Upper lobe of left lung (tissue), 6 donors: ENCODE measurements around the gene DNAJB12. TPM values are rescaled to one million over a fixed set of nuclear protein-coding genes. Genes with fewer than 3 reads are reported as not detected.
A peak's percentile ranks its signal among the peaks of the same experiment; 100 is the strongest.
"Not testable (repeated sequence)": the region's sequence is repeated elsewhere in the genome, so short reads cannot be mapped to it uniquely, and the experiment has no call there.

Source experiments
- ATAC-seq, 2 donors: fragments of 200-7000 bp; cut with Tn5 transposase; one replicate each; pipeline ENCODE4 v1.9.1; 2022; ENCODE audit warnings: mild to moderate bottlenecking in 2 of 2, moderate library complexity in 2 of 2; ENCODE audit not compliant: low FRiP score in 2 of 2
- DNase-seq, 2 donors: peaks; one replicate each; pipeline ENCODE4 v3.0.0-alpha.2; 2019 to 2020
- H3K27ac ChIP-seq, 4 donors: fragments of 200-600 bp; sonication (generic); one replicate each; pipeline ENCODE4 v1.5.1; 2016 to 2019
- H3K27me3 ChIP-seq, 4 donors: fragments of 200-600 bp; sonication (generic); one replicate each; pipeline ENCODE4 v1.5.1; 2017 to 2019
- H3K36me3 ChIP-seq, 4 donors: fragments of 200-600 bp; sonication (generic); one replicate each; pipeline ENCODE4 v1.5.1; 2016 to 2019
- H3K4me1 ChIP-seq, 4 donors: fragments of 200-600 bp; sonication (generic); one replicate each; pipeline ENCODE4 v1.5.1; 2018 to 2019
- H3K4me3 ChIP-seq, 4 donors: fragments of 200-600 bp; sonication (generic); one replicate each; pipeline ENCODE4 v1.5.1; 2017 to 2019; ENCODE audit warnings: mild to moderate bottlenecking in 2 of 4, moderate library complexity in 1 of 4
- H3K9me3 ChIP-seq, 4 donors: fragments of 200-600 bp; sonication (generic); one replicate each; pipeline ENCODE4 v1.5.1; 2018 to 2019
- EP300 ChIP-seq, 4 donors: sonication (generic); formaldehyde crosslinking; IDR thresholded peaks; one replicate each; pipeline ENCODE4 v1.5.1; 2017; ENCODE audit warnings: antibody characterized with exemption in 4 of 4, control low read depth in 2 of 4
- POLR2A ChIP-seq, 4 donors: fragments of 450-650 bp; IDR thresholded peaks; one replicate each; pipeline ENCODE4 v1.5.1; 2016 to 2017; ENCODE audit warnings: antibody characterized with exemption in 4 of 4, mild to moderate bottlenecking in 2 of 4
- POLR2AphosphoS5 ChIP-seq, 2 donors: sonication (generic); formaldehyde crosslinking; IDR thresholded peaks; one replicate each; pipeline ENCODE4 v1.5.1; 2017; ENCODE audit warnings: antibody characterized with exemption in 2 of 2
- WGBS, 2 donors: methylation state at CpG; one replicate each; pipeline ENCODE4 v1.1.5; 2017 to 2018; 5-methylcytosine and 5-hydroxymethylcytosine counted together
- total RNA-seq, 6 donors: library from RNA; depleted of rRNA in 4 of 6; stranded (reverse); fragments of >200 nt in 4 of 6; gene quantifications; one replicate each; pipeline versions ENCODE4 v1.1.0 to v1.2.1, GENCODE V29; 2016 to 2021
- TF ChIP-seq, protein P1 (sequence below), 6 experiments: fragments of 450-650 bp in 4 of 6; fragments of 200-600 bp in 2 of 6; sonication (generic) in 2 of 6; IDR thresholded peaks; one replicate each; pipeline ENCODE4 v1.5.1; 2016 to 2019; ENCODE audit warnings: antibody characterized with exemption in 6 of 6
- donor health status: DM: no; HTN: no; CAD: no; lungs with moderate emphysema.
- donor health status: DM: no; HTN: yes; CAD: no; lungs with severe emphysema.

The DNAJB12 gene
- total RNA-seq, 6 donors from 2014 or later, result 24.4 to 81.7 (median 49.2) TPM

DNA sequence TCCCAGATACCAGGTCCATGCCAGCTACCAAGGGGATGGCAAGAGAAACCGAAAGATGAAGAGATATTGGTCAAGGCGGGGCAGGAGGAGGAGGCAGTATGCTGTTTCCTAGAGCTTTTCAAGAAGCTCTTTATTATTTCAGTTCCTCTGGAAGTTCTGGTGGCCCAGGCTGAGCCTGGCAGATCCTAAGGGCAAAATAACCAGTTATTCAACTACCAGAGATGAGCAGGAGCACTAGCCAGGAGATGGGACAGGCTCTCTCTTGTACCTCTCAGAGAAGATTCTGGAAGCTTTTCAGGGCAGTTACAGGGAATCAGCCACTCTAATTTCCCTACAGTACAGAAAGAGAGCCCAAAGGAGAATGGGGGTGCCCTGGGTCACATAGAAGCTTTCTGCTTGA, 5.3 kb downstream of the DNAJB12 start:
- TF ChIP-seq, protein P1, sequence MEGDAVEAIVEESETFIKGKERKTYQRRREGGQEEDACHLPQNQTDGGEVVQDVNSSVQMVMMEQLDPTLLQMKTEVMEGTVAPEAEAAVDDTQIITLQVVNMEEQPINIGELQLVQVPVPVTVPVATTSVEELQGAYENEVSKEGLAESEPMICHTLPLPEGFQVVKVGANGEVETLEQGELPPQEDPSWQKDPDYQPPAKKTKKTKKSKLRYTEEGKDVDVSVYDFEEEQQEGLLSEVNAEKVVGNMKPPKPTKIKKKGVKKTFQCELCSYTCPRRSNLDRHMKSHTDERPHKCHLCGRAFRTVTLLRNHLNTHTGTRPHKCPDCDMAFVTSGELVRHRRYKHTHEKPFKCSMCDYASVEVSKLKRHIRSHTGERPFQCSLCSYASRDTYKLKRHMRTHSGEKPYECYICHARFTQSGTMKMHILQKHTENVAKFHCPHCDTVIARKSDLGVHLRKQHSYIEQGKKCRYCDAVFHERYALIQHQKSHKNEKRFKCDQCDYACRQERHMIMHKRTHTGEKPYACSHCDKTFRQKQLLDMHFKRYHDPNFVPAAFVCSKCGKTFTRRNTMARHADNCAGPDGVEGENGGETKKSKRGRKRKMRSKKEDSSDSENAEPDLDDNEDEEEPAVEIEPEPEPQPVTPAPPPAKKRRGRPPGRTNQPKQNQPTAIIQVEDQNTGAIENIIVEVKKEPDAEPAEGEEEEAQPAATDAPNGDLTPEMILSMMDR (IDR thresholded peaks at IDR 0.05), result no peak
- TF ChIP-seq EP300 (IDR thresholded peaks at IDR 0.05) (no peak), POLR2A (IDR thresholded peaks at IDR 0.05) (no peak), POLR2AphosphoS5 (IDR thresholded peaks at IDR 0.05) (no peak)
- H3K27ac ChIP-seq, result no peak overlapping the region
- WGBS, 2 donors, result 85 to 88% methylated on average over 2 of the region's 2 CpGs
- H3K27me3 ChIP-seq, result no peaks in the 10 kb centered on the region
- peaks cover 13 to 33% (median 16%) of the 10 kb centered on the region in 4 donors for H3K4me1 ChIP-seq
- peaks cover 0 to 40% (median 37%) of the 10 kb centered on the region in 4 donors for H3K36me3 ChIP-seq
- no peaks in the 10 kb centered on the region for H3K9me3 ChIP-seq
- no peak overlapping the region for H3K4me3 ChIP-seq
- no peak for ATAC-seq
- no peak for DNase-seq

DNA sequence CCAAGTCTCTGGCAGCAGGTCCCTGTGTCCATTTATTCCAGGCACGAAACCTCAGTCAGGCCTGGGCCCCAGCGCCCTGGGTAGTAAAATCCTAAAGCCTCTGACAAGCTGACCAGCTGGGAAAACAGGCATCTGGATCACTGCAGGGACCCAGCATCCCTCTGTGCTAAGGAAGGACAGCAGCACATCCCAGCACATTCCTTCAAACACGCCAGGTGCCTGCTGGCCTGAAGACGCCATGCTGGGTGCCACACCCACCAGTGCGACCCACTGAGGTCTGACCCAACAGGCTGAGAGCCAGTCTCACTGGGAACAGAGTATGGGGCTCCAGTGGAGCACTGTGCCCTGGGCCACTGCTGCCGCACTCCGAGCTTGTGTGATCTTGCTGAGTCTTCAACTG, 6.4 kb downstream of the DNAJB12 start:
- no peak for ATAC-seq
- H3K27me3 ChIP-seq, result no peaks in the 10 kb centered on the region
- H3K4me3 ChIP-seq, result no peak overlapping the region
- no peaks in the 10 kb centered on the region for H3K9me3 ChIP-seq
- H3K27ac ChIP-seq, result no peak overlapping the region
- TF ChIP-seq EP300 (IDR thresholded peaks at IDR 0.05) (no peak), POLR2AphosphoS5 (IDR thresholded peaks at IDR 0.05) (no peak), POLR2A (IDR thresholded peaks at IDR 0.05) (no peak)
- TF ChIP-seq, protein P1 (IDR thresholded peaks at IDR 0.05), result no peak
- DNase-seq, result no peak
- H3K4me1 ChIP-seq, result peaks cover 7 to 26% (median 12%) of the 10 kb centered on the region in 4 donors
- H3K36me3 ChIP-seq, result peaks cover 0 to 52% (median 49%) of the 10 kb centered on the region in 4 donors
- 86 to 95% methylated on average over 2 to 7 of the region's 7 CpGs for WGBS, 2 donors

DNA sequence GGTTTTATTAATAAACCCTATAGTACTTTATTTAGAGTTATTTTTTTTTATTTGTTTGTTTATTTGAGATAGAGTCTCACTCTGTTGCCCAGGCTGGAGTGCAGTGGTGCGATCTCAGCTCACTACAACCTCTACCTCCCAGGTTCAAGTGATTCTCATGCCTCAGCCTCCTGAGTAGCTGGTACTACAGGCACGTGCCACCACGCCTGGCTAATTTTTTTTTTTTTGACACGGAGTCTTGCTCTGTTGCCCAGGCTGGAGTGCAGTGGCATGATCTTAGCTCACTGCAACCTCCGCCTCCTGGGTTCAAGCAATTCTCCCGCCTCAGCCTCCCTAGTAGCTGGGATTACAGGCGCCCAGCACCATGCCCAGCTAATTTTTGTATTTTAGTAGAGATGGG, 8.6 kb downstream of the DNAJB12 start:
- not testable (repeated sequence) for H3K9me3 ChIP-seq, H3K27me3 ChIP-seq, DNase-seq, H3K27ac ChIP-seq, H3K4me3 ChIP-seq, ATAC-seq
- Histone ChIP-seq H3K36me3 (peaks cover 0 to 68% (median 58%) of the 10 kb centered on the region in 4 donors), H3K4me1 (peaks cover 0 to 11% (median 5%) of the 10 kb centered on the region in 4 donors)
- WGBS, 2 donors, result 87 to 92% methylated on average over 7 of the region's 7 CpGs

DNA sequence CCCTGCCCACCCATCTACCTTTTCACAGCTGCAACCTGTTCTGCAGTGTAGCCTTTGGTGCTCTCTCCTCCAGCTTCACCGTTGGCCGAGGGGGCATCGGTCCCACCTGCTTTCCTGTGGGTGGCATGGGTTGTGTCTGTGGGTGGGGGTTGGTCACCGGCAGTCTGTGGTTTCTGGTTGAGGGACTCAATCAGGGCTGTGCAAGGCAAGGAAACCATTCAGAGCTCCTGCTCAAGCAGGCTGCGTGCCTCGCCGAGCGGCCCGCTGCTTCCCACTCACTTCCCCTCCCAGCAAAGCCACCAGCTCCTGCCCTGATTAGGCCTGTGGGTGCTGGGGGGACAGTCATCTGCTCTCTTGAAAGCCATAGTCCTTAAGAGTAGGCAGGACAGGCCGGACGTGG, 9.8 kb downstream of the DNAJB12 start:
- H3K36me3 ChIP-seq, result peaks cover 0 to 76% (median 57%) of the 10 kb centered on the region in 4 donors

DNA sequence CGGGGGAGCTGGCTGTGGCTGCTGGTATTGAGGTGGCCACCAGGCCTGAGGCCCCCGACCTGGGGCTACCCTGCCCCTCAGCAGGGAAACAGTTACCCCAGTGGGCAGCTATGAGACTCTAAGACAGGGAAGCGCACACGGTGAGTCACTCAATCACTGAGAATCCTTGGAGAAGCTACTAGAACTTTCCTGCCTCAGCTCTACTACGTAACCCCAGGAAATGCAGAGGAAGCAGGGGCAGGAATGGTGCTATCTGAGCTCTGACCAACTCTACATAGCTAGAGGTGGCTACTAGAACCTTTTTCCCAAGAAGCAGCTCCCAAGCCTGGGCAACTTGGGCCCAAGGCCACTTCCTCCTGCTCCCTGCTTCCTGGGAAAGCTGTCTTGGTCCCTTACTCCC, 11.8 kb downstream of the DNAJB12 start:
- TF ChIP-seq EP300 (IDR thresholded peaks at IDR 0.05) (no peak), POLR2A (IDR thresholded peaks at IDR 0.05) (no peak), POLR2AphosphoS5 (IDR thresholded peaks at IDR 0.05) (no peak)
- TF ChIP-seq, protein P1 (IDR thresholded peaks at IDR 0.05), result no peak
- Histone ChIP-seq H3K4me3 (no peak overlapping the region), H3K9me3 (no peaks in the 10 kb centered on the region), H3K27ac (no peak overlapping the region), H3K4me1 (peaks cover 0 to 19% (median 16%) of the 10 kb centered on the region in 4 donors), H3K27me3 (no peaks in the 10 kb centered on the region), H3K36me3 (peaks cover 3 to 75% (median 53%) of the 10 kb centered on the region in 4 donors)
- WGBS, 2 donors, result 89 to 100% methylated on average over 1 to 5 of the region's 5 CpGs
- DNase-seq (no peak), ATAC-seq (no peak)

More for the DNA sequence above, 9.8 kb downstream of the DNAJB12 start:
- peak in 1 of 2 donors; percentile 61 for DNase-seq
- H3K9me3 ChIP-seq, result no peaks in the 10 kb centered on the region
- no peak overlapping the region for H3K4me3 ChIP-seq
- TF ChIP-seq EP300 (IDR thresholded peaks at IDR 0.05) (no peak), POLR2A (IDR thresholded peaks at IDR 0.05) (no peak), POLR2AphosphoS5 (IDR thresholded peaks at IDR 0.05) (no peak)
- TF ChIP-seq, protein P1 (IDR thresholded peaks at IDR 0.05), result no peak
- WGBS, 2 donors, result 76 to 96% methylated on average over 3 to 8 of the region's 11 CpGs
- no peak for ATAC-seq
- no peak overlapping the region for H3K27ac ChIP-seq
- no peaks in the 10 kb centered on the region for H3K27me3 ChIP-seq
- peaks cover 0 to 22% (median 16%) of the 10 kb centered on the region in 4 donors for H3K4me1 ChIP-seq
